Choroid plexus epithelial cell (primary cell): ENCODE results near the gene MUC4.

Experiments used
- DNase-seq: peaks from one replicate; pipeline ENCODE4 v3.0.0-alpha.2; 2010; ENCODE audit warnings: low read depth
- H3K4me3 ChIP-seq: 2 replicates; pipeline ENCODE4 v1.5.1; 2011; ENCODE audit warnings: low read depth, mild to moderate bottlenecking, control low read depth, low read length, moderate library complexity
- CTCF ChIP-seq: conservative IDR thresholded peaks from 2 replicates; pipeline ENCODE4 v1.5.1; 2011; ENCODE audit warnings: low read depth, mild to moderate bottlenecking, control low read depth, inconsistent platforms, low read length, moderate library complexity

Gene MUC4

GRCh38 chr3:195815169-195815771, 3.5 kb upstream of the MUC4 start:
- peak; percentile 26 for DNase-seq
- no peak overlapping the region for H3K4me3 ChIP-seq
- no peak for TF ChIP-seq CTCF

GRCh38 chr3:195813916-195814640, 2.3 kb upstream of the MUC4 start:
- TF ChIP-seq CTCF = no peak
- no peak overlapping the region for H3K4me3 ChIP-seq
- no peak for DNase-seq

DNA sequence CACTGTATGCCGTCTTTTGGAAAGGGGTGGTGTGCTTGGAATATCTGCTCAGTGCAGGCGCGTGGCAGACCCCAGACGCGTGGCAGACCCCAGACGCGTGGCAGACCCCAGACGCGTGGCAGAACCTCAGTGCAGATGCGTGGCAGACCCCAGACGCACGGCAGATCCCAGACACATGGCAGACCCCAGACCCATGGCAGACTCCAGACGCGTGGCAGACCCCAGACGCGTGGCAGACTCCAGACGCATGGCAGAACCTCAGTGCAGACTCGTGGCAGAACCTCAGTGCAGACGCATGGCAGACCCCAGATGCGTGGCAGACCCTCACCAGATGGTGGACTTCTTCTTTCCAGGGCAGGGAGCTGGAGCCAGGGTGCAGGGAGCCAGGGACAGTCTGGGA, 637 bp upstream of the MUC4 start:
- no peak for DNase-seq
- no peak for TF ChIP-seq CTCF
- no peak overlapping the region for H3K4me3 ChIP-seq

DNA sequence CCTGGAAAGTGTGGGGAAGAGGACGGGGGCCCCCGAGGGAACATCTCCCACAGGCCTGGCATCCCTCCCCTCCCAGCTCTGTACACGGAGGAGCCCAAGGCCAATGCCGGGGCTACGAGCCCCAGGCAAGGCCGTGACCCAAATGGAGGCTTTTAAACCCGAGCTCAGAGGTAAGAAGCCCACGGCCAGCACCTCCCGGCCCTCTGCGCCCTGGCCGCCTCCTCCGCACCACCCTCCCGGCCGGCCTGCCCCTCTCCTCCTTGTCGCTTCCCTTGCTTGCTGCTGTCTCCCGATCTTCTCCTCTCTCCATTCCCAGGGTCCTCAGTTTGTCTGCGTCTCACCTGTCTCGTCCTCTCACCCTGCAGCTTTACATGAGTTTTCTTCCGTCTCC, 1.3 kb downstream of the MUC4 start:
- TF ChIP-seq CTCF = no peak

DNA sequence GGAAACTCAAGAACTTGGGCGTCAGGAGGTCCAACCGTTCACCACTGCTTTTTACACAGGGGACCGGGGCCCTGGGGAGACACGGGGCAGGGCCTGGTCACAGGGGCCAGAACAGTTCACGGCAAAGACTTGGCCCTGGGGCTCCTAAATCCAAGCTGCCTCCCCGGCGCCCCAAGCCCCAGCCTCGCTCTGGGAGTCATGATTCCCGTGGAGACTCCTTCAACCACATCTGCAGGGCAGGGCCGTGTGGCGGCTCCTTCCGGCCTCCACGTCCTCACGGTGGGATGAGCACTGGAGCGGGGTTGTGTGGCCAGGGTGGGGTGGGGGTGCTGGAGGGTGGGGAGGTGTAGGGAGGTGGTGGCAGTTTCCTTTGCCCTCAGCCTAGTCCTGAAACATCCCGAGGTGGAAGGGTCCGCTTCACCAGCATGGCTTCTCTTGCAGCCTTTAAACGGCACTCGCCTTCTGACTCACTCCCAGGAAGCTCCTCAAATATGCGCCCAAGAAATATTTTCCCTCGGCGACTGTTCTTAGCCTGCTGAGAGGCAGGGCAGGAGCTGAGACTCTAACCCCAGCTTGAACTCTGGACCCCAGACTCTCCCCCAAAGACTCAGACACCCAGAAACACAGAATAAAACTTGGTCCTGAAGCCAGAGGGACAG, 1.8 kb downstream of the MUC4 start:
- peak; percentile 38 for DNase-seq
- H3K4me3 ChIP-seq = no peak overlapping the region
- TF ChIP-seq CTCF = no peak

More for the DNA sequence above, 1.3 kb downstream of the MUC4 start:
- H3K4me3 ChIP-seq = no peak overlapping the region
- no peak for DNase-seq

GRCh38 chr3:195809291-195809785, 2.4 kb downstream of the MUC4 start:
- no peak for DNase-seq
- no peak for TF ChIP-seq CTCF
- no peak overlapping the region for H3K4me3 ChIP-seq
